ENCODE data around the gene C14orf119.

C14orf119 gene

DNA sequence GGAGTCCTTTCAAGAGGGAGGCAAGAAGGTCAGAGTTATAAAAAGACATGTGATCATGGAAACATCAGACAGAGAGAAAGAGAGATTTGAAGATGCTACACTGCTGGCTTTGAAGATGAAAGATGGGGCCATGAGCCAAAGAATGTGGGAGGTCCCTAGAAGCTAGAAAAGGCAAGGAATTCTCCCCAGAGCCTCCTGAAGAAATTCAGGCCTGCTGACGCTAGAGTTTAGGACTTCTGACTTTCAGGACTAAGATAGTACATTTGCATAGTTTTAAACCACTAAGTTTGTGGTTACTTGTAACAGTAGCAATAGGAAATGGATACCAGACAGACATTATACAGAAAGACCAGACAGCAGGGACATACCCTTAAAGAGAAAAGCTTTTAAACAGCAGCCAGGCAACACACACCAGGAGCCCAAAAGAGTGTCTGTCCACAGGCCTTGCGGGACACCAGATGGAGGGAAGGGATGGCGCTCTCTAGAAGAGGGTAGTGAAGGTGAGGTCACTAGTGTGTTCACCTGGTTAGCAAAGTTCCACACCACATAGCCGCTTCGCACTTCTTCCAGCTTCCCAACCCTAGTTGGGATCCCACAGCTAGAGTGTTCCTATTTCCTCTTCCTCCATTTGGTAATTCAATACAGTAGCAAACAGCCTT lies 53.4 kb downstream of the C14orf119 start:
- H3K27ac Mint-ChIP-seq: no peak overlapping the region
- no peak overlapping the region for H3K4me3 Mint-ChIP-seq
- peaks cover 11% of the 10 kb centered on the region for H3K4me1 Mint-ChIP-seq (ENCODE audit: low read depth)
- H3K9me3 Mint-ChIP-seq (ENCODE audit: low read depth): no peaks in the 10 kb centered on the region
- H3K36me3 Mint-ChIP-seq: no peaks in the 10 kb centered on the region
- no peaks in the 10 kb centered on the region for H3K27me3 Mint-ChIP-seq

DNA sequence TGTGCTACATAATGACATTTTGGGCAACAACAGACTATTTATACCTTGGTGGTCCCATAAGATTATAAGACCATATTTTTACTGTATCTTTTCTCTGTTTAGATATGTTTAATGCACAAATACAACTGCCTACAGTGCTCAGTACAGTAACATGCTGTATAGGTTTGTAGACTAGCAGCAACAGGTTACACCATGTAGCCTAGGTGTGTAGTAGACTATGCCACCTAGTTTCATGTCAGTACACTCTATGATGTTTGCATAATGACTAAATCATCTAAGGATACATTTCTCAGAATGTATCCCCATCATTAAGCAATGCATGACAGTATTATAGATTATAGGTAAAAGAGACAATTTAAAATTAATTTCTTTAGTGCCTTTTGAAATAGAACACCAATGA lies 54.4 kb downstream of the C14orf119 start:
- no peaks in the 10 kb centered on the region for H3K9me3 Mint-ChIP-seq (ENCODE audit: low read depth)
- no peak overlapping the region for H3K27ac Mint-ChIP-seq

More for the DNA sequence above, 54.4 kb downstream of the C14orf119 start:
- peaks cover 20% of the 10 kb centered on the region for H3K4me1 Mint-ChIP-seq (ENCODE audit: low read depth)
- H3K4me3 Mint-ChIP-seq: no peak overlapping the region
- H3K36me3 Mint-ChIP-seq: no peaks in the 10 kb centered on the region
- no peaks in the 10 kb centered on the region for H3K27me3 Mint-ChIP-seq

Measured in activated naive CD8-positive, alpha-beta T cell (primary cell).